Gastroesophageal sphincter (tissue), 3 donors: ENCODE measurements around the gene NKAIN1.
"Not testable (repeated sequence)": the region's sequence is repeated elsewhere in the genome, so short reads cannot be mapped to it uniquely, and the experiment has no call there.

Experiments used
- EP300 ChIP-seq: sonication (generic); formaldehyde crosslinking; IDR thresholded peaks from one replicate; pipeline ENCODE4 v1.6.1; 2017; ENCODE audit warnings: antibody characterized with exemption, mild to moderate bottlenecking
- POLR2A ChIP-seq, 2 donors: fragments of 450-650 bp; IDR thresholded peaks; one replicate each; pipeline ENCODE4 v1.6.1; 2017; ENCODE audit warnings: antibody characterized with exemption in 2 of 2, mild to moderate bottlenecking in 2 of 2, moderate library complexity in 1 of 2
- POLR2AphosphoS5 ChIP-seq: sonication (generic); formaldehyde crosslinking; IDR thresholded peaks from one replicate; pipeline ENCODE4 v1.6.1; 2017; ENCODE audit warnings: antibody characterized with exemption
- TF ChIP-seq, protein P1 (sequence below), 4 experiments: fragments of 200-600 bp in 2 of 4; fragments of 450-650 bp in 2 of 4; sonication (generic) in 1 of 4; IDR thresholded peaks; one replicate each; pipeline ENCODE4 v1.5.1; 2017 to 2019; ENCODE audit warnings: antibody characterized with exemption in 4 of 4, mild to moderate bottlenecking in 2 of 4, moderate library complexity in 2 of 4

DNA sequence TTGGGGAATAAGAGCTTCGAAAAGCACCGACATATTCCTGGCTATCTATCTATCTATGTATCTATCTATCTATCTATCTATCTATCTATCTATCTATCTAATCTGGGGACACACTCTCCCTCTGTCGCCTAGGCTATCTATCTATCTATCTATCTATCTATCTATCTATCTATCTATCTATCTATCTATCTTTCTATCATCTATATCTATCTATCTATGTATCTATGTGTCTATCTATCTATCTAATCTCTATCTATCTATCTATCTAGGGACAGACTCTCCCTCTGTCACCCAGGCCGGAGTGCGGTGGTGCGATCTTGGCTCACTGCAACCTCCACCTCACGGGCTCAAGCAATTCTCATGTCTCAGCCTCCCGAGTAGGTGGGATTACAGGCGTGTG is 42.7 kb upstream of the NKAIN1 start:
- TF ChIP-seq, protein P1, sequence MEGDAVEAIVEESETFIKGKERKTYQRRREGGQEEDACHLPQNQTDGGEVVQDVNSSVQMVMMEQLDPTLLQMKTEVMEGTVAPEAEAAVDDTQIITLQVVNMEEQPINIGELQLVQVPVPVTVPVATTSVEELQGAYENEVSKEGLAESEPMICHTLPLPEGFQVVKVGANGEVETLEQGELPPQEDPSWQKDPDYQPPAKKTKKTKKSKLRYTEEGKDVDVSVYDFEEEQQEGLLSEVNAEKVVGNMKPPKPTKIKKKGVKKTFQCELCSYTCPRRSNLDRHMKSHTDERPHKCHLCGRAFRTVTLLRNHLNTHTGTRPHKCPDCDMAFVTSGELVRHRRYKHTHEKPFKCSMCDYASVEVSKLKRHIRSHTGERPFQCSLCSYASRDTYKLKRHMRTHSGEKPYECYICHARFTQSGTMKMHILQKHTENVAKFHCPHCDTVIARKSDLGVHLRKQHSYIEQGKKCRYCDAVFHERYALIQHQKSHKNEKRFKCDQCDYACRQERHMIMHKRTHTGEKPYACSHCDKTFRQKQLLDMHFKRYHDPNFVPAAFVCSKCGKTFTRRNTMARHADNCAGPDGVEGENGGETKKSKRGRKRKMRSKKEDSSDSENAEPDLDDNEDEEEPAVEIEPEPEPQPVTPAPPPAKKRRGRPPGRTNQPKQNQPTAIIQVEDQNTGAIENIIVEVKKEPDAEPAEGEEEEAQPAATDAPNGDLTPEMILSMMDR (IDR thresholded peaks at IDR 0.05) = not testable (repeated sequence)
- TF ChIP-seq POLR2A (IDR thresholded peaks at IDR 0.05); POLR2AphosphoS5; EP300: not testable (repeated sequence)
